Cerebellar nuclear complex (tissue), 1 donor: ENCODE results near the gene CEBPB.

Experiments
- DNase-seq, 2 experiments: peaks; one replicate each; lab custom pipeline; 2025; lab: John Stamatoyannopoulos, UW

Gene CEBPB

DNA sequence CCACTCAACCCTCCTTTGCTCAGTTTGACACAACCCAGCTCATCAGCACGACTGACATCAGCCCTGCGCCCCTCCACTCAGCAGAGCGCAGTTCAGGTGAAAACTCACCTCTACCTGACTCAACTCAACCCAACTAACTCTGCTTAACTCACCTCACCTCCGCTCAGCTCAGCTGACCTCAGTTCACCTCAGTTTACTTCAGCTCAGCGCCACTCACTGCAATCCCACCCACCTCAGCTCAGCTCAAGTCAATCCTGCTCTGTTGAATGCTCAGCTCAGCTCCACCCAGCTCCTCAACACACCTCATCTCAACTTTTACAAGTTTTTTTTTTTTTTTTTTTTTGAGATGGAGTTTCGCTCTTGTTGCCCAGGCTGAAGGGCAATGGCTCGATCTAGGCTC lies 39.6 kb downstream of the CEBPB start:
- DNase-seq = no peak

DNA sequence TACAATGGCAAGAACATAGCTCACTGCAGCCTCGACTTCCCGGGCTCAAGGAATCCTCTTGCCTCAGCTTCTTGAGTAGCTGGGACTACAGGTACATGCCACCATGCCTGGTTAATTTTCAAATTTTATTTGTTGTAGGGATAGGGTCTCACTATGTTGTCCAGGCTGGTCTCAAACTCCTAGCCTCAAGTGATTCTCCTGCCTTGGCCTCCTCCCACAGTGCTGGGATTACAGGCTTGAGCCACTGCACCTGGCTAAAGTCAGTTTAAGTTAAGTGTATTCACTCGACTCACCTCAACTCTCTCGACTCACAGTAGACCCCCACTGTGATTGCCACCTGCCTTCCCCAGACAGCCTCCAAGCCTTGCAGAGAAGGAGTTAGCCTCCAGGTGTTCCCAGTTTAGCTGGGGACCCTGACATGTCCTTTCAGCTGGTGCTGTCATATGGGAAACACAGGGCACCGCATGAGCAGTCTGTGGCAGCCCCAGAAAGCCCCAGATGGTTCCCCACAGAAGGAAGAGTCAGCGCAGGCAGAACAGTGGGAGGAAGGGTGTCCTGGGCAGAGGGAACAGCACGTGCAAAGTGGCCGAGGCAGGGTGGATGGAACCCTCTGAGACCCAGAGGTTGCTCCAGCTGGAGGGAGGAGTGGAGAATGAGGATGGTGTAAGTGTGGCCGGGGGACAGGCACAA lies 40.4 kb downstream of the CEBPB start:
- no peak for DNase-seq

DNA sequence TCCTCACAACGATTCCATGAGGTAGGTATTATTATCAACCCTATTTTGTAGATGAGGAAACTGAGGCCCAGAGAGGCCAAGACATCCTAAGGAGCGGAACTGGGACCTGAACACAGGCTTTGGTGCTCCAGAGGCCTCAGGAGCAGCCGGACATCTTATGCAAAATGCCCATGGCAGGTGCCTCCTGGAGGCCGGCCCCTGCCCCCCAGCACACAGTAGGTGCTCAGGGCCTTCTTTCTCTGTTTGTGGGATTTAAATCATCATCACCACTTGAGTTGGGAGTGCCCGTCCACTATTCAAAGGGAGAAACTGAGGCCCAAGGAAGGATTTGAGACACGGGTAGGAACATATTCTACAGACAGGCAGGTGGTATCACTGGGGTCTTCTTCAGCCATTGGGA lies 41.2 kb downstream of the CEBPB start:
- no peak for DNase-seq

DNA sequence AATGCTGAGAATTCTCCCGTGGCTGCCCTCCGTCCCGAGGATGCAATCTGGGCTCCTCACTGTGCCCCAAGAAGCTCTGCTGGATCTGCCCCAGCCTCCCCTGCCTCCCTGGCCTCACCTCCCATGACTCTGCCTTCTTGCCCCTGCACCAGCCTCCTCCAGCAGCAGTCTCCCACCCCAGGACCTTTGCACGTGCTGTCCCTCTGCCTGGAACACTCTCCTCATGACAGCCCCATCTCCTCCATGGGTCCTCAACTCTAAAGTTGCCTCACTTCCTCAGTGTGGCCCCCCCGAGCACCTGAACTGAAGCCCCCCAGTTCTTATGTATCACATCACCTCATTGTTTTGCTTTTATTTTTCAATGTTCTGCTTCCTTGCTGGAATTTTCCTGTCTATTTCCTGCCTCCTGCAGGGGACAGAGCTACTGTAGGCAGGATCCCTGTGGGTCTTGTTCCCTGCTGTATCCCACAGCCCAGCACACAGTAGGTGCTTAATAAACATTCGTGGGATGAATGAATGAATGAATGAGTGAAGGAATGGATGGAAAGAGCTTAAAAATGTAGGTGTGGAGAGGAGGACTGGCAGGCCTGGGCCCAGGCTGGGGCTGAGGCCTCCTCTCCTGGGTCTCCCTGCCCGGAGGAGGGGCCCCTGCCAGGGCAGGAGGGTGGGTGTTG lies 42.2 kb downstream of the CEBPB start:
- DNase-seq = no peak

DNA sequence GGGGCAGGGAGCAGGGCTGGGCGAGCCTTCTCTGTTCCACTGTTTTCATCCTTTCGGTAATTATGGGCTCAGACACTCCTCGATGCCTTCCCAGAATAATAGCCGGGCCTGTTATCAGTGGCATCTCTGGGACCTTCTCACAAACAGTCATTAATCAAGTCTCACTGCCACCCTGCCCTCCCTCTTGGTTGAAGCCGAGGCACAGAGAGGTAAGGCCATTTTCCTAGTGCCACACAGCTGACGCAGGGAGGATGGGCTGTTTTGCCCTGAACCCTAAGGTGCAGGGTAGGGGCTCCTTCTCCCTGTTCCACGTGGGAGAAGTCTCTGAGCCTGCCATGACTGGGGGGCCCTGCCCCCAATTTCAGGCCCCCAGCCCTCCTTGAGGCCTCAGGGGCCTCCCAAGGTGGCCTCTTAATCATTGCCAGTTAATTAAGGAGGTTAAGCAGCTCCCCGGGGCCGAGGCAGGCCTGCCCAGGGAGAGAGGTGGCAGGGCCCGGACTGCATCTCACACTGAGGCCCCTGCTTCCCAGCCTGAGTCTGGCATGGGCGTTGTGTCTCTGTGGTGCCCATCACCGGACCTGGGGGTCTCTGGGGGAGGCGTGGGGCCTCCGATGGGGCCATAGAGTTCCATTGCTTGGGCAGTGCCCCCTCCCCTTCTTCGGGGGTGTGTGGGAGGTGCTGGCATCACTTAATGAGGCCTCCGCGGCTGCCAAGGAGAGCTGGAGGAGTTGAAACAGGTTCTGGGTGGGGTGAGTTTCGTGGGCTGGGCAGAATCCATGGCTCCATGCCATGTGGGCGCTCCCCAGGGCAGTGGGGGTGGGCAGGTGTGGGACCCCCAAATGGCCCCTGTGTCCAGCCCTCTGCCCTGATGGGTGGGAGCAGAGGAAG lies 42.9 kb downstream of the CEBPB start:
- no peak for DNase-seq

DNA sequence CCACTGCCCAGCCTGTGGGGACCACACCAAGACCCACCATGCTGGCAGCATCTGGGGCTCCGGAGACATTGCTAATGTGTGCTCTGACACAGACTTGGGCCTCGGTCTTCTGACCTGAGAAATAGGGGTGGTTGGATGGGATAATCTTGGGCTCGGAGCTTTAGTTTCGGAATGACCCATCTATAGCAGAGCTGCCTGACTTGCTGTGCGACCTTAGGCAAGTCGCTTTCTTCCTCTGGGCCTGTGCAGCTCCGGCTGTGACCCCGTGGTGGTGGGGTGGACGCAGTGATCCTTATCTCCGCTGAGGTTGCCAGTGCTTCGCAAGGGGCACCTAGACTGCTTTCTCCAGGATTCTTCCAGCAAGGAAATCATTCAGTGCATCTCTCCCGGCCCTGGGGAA lies 43.7 kb downstream of the CEBPB start:
- DNase-seq = no peak

DNA sequence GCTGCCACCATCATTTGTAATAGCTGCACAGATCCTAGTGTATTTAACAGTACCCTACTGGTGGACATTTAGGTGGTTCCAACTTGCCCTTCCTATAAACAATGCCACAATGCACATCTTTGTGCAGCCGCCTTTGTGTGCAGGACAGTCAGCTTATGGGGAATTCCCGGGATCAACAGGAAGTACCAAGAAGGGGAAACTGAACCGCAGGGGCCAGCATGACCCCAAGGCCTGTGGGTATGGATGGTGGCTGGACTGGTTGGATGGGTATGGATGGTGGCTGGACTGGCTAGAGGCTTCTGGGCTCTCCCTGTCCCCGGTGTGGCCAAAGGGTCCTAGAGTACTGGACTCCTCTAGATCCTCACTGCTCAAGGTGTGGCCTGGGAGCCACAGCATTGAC lies 46.7 kb downstream of the CEBPB start:
- no peak for DNase-seq

DNA sequence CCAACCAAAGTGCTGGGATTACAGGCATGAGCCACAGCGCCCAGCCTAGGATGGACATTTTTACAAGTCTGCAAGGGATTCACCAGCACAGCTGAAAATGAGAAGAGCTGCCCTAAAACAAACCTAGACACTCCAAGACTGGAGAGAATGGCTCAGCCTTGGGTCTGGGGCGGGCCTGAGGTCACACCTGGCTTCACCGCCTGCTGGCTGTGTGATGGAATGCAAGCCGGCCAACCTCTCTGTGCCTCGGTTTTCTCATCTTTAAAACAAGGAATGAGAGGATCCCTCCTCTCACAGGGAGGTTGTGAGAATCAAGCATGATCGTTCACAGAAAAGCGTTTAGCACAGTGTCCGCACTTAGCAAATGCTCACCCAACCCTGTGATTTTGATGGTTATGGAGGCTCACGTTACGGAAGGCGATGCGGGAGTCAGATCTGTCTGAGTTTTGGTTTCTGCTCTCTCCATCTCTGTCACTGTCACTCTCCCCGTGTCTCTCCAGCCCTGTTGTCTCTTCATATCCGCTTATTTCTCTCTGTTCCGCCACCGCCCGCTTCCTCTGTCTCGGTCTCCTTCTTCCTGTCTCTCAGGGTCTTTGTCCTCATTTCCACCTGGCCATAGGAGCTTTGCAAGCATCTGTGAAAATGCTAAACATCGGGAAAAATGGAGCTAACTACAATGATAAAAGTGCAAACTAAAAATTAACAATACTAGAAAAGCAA lies 47.6 kb downstream of the CEBPB start:
- DNase-seq = no peak

DNA sequence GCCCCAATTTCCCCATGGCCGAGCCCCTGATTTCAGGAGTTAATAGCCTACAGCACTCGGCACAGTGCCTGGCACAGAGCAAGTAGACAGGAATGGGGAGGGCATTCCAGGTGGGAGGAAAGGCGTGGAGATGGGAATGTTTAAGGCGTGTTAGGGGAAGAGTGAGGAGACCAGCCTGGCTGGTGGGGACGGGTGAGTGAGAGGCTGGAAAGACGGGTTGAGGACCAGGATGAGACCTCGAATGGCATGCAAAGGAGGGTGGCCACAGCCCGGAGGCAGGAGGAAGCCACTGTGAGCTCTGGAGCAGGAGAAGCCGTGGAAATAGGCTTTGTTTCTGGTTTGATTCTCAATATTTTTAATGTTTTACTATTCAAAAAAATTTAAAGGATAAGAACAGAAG lies 49.5 kb downstream of the CEBPB start:
- DNase-seq = no peak

DNA sequence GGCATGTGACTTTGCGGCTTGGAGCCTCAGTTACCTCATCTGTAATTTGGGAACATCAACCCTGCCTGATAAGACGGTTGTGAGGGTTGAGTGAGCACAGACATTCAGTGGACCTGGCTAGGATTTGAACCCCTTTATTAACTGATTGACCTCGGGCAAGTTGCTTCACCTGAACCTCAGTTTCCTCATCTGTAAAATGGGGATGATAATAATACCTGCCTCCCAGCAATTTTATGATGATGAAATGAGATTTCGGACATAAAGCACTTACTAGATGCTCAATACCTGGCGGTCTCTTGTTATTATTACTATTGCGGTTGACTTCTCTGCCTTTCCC lies 51.5 kb downstream of the CEBPB start:
- no peak for DNase-seq
